Liver (tissue), 2 donors: ENCODE results near the gene RNF214.

Source experiments
- CTCF ChIP-seq: fragments of 150-350 bp; IDR thresholded peaks from 2 replicates; pipeline ENCODE4 v1.5.1; 2017; ENCODE audit warnings: improper control_type of control experiment, low read depth, low read length; ENCODE audit not compliant: missing input control
- TF ChIP-seq, protein P1 (sequence below): IDR thresholded peaks from 2 replicates; pipeline ENCODE4 v1.6.1; 2016; ENCODE audit warnings: antibody characterized with exemption, mild to moderate bottlenecking
- donor health status: healthy.

- TF ChIP-seq, protein P1, sequence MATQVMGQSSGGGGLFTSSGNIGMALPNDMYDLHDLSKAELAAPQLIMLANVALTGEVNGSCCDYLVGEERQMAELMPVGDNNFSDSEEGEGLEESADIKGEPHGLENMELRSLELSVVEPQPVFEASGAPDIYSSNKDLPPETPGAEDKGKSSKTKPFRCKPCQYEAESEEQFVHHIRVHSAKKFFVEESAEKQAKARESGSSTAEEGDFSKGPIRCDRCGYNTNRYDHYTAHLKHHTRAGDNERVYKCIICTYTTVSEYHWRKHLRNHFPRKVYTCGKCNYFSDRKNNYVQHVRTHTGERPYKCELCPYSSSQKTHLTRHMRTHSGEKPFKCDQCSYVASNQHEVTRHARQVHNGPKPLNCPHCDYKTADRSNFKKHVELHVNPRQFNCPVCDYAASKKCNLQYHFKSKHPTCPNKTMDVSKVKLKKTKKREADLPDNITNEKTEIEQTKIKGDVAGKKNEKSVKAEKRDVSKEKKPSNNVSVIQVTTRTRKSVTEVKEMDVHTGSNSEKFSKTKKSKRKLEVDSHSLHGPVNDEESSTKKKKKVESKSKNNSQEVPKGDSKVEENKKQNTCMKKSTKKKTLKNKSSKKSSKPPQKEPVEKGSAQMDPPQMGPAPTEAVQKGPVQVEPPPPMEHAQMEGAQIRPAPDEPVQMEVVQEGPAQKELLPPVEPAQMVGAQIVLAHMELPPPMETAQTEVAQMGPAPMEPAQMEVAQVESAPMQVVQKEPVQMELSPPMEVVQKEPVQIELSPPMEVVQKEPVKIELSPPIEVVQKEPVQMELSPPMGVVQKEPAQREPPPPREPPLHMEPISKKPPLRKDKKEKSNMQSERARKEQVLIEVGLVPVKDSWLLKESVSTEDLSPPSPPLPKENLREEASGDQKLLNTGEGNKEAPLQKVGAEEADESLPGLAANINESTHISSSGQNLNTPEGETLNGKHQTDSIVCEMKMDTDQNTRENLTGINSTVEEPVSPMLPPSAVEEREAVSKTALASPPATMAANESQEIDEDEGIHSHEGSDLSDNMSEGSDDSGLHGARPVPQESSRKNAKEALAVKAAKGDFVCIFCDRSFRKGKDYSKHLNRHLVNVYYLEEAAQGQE: no peak
- no peak for TF ChIP-seq CTCF
Measured at GRCh38 chr11:117192401-117192875, 40.0 kb upstream of the RNF214 start.
